Retinal pigment epithelial cell (primary cell): Measurements from ENCODE around the gene COL1A1.

ENCODE experiments used
- DNase-seq: peaks from one replicate; pipeline ENCODE4 v3.0.0-alpha.2; 2010; ENCODE audit warnings: low read depth
- H3K4me3 ChIP-seq: 2 replicates; pipeline ENCODE4 v1.5.1; 2011; ENCODE audit warnings: mild to moderate bottlenecking, low read length, control low read depth, moderate library complexity
- TF ChIP-seq, protein P1 (sequence below): conservative IDR thresholded peaks from 2 replicates; pipeline ENCODE4 v1.5.1; 2011; ENCODE audit warnings: low read depth, low read length, control low read depth, inconsistent platforms

Gene COL1A1

DNA sequence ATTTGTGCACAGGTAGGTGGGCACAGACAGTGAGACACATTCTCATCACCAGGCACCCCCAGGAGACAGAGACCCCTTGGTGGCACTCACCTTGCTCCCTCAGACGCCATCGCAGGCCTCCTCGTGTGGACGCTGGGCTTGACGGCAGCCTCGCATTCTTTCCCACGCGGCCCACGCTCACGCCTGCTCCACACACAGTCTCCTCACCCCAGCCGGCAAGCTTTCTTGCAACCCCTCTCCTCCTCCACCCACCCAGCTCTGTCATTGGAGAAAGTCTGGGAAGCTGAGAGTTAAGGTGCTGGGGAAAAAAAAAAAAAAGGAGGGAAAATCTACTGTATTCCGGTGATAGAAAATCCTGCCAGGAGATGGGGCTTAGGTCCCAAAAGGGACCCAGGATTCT, 20.8 kb downstream of the COL1A1 start:
- no peak overlapping the region for H3K4me3 ChIP-seq
- TF ChIP-seq, protein P1, sequence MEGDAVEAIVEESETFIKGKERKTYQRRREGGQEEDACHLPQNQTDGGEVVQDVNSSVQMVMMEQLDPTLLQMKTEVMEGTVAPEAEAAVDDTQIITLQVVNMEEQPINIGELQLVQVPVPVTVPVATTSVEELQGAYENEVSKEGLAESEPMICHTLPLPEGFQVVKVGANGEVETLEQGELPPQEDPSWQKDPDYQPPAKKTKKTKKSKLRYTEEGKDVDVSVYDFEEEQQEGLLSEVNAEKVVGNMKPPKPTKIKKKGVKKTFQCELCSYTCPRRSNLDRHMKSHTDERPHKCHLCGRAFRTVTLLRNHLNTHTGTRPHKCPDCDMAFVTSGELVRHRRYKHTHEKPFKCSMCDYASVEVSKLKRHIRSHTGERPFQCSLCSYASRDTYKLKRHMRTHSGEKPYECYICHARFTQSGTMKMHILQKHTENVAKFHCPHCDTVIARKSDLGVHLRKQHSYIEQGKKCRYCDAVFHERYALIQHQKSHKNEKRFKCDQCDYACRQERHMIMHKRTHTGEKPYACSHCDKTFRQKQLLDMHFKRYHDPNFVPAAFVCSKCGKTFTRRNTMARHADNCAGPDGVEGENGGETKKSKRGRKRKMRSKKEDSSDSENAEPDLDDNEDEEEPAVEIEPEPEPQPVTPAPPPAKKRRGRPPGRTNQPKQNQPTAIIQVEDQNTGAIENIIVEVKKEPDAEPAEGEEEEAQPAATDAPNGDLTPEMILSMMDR, result no peak
- DNase-seq, result no peak

DNA sequence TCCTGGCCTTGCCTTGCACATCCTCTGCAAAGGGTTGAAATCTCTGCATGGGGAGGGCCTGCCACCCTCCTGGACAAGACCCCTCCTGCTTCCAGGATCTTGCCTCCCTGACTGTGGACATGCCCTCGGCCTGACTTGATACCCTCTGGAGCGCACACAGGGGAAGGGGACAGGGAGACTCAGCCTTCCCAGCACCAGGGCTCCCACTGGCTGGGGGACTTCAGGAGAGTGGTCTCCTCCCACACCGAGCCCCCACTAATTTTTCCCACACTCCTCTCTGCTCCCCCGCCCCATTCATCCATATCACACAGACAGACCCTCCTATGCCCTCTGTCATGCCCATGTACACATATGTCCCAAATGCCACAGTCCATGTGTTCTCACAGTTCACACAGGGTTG, 21.3 kb downstream of the COL1A1 start:
- DNase-seq, result no peak
- TF ChIP-seq, protein P1, result no peak
- no peak overlapping the region for H3K4me3 ChIP-seq

DNA sequence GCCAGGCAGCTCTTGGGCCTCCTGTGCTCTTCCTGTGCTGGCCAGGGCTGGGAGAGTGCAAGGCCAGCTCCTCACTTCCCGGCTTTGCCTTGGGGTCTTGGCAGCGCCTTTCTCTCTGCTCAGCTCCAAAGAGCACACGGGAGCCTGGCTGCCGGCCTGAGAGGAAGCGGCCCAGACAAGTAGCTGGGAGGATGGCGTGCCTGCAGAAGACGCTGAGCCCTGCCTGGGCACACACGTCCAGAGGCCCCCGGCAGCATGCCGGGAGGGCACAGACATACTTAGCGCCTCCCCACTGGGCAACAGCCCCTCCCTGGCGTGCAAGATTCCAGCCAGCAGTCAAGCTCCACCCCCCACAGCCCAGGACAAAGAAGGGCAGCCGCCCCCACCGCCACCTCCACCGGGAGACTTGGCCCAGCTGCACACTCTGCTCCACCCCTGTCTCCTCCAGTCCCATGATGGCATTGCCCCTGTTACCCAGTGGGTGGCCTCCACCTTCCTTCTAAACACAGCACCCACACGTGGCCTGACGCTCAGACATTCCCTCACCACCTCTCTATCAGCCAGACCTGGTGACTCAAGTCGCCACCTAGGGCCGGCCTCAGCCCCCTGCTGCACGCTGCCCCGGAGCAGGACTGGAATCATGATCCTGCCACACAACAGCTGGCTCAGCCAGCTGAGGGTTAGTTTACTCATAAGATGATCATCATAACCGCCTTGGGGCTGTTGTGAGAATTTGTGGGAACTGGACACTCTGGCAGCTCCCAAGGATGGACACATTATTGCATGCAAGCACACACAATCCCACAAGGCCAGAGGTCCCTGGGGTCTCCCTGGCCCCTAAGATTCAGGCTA, 23.2 kb downstream of the COL1A1 start:
- H3K4me3 ChIP-seq, result no peak overlapping the region
- TF ChIP-seq, protein P1, result peak; percentile 68
- DNase-seq, result peak; percentile 95

DNA sequence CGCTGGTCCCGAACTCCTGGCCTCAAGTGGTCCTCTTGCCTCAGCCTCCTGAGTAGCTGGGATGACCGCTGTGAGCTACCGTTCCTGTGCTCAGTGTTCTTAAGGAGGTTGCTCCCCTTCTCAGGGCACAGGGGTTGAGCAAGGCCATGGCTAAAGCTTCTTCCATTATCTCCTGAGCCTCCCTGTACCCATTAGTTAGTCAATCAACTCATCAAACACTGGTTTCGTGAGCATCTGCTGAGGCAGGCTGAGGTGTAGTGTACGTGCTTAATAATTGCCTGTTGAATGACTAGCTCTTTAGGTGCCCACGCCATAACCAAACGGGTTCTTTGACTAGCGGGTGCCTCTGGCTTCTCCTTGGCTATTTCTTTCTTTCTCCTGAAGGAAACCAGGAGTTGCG, 24.0 kb downstream of the COL1A1 start:
- no peak for DNase-seq
- TF ChIP-seq, protein P1, result no peak
- no peak overlapping the region for H3K4me3 ChIP-seq

DNA sequence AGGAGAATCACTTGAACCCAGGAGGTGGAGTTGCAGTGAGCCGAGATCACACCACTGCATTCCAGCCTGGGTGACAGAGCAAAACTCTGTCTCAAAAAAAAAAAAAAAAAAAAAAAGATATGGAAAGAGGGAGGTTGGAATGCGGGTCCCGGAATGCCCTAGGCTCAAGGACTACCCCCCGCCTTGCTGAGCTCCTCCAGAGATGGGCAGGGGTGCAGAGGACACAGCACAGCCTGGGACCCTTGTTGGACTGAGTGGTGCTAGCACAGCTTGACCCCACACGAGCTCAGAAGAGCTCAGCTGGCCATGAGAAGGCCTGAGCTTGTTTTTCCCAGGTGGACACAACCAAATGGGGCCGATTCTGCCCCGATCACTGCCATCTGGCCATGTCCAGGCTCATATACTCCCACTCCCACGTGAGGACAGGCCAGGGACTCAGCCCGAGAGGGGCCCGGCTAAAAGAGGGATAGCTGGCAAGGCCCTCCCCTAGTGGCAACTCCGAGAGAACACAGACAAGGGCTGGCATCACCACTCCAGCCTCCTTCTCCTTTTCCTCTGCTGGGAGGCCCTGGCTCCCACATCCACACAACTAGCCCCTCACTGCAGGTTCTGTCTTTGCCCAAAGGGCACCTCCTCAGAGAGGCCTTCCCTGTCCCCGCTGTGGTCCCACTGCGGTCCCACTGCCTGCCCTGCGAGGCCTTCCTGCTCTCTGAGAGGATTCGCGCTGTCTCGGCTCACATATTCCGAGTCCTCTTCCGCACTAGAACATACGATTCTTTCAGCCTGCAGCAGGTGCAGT, 24.7 kb downstream of the COL1A1 start:
- no peak overlapping the region for H3K4me3 ChIP-seq
- TF ChIP-seq, protein P1, result peak; percentile 29
- DNase-seq, result no peak

DNA sequence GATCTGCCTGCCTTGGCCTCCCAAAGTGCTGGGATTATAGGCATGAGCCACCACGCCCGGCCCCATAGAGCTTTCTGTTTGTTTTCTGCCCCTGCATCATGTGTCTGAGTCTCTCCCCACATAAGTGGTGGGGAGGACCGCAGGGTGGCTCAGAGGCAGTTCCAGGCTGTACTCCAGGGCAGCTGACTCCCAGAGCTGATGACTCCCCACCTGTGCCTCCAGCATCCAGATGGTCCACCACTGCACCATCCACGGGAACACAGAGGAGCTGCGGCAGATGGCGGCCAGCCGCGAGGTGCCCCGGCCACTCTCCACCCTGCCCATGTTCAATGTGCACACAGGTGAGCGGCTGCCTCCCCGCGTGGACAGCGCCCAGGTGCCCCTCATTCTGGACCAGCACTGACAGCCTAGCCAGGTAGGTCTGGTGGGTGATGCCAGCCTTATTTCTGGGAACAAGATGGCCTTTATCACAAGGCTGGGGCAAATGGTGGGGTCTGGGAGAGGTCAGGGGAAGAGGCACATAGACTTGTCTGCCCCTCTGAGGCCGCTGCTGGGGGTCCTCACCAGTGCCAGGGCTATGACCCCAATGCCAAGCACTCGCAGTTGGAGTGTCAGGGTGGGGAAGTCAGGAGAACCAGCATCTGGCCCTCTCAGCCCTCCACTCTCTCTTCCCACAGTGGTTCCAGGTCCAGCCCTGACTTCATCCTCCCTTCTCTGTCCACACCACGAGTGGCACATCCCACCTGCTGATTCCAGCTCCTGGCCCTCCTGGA, 26.2 kb downstream of the COL1A1 start:
- no peak for DNase-seq
- no peak overlapping the region for H3K4me3 ChIP-seq
- TF ChIP-seq, protein P1, result no peak
